SH-SY5Y (cell line): ENCODE measurements around the gene OBSCN.

Source experiments
- GATA2 ChIP-seq: IDR thresholded peaks from 2 replicates; pipeline ENCODE4 v1.6.1; 2011; ENCODE audit warnings: mild to moderate bottlenecking, low read depth, low read length
- GATA3 ChIP-seq: IDR thresholded peaks from 2 replicates; pipeline ENCODE4 v1.6.1; 2011; ENCODE audit warnings: low read depth, mild to moderate bottlenecking, low read length, moderate library complexity

The OBSCN gene

DNA sequence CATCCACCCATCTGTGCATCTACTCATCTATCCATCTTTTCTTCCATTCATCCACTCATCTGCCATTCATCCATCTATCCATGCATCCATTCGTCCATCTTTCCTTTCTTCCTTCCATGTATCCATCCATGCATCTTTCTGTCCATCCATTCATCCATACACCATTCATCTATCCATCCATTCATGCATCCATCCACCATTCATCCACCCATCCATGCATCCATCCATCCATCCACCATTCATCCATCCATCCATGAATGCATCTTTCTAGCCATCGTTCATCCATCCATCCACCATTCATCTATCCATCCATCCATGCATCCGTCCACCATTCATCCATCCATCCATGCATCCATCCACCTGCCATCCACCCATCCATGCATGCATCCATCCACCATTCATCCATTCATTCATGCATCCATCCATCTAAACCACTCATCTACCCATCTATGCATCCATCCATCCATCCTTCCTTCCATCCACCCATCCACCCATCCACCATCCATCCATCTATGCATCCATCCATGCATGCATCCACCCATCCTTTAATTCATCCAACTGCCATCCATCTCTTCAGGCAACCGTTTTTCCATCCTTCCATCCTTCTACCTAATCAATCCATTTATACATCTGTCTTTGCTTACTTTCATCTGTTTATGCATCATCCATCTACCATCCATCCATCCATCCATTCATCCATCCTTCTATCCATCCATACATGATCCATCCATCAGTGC, 111.7 kb downstream of the OBSCN start:
- no peak for TF ChIP-seq GATA2
- no peak for TF ChIP-seq GATA3

DNA sequence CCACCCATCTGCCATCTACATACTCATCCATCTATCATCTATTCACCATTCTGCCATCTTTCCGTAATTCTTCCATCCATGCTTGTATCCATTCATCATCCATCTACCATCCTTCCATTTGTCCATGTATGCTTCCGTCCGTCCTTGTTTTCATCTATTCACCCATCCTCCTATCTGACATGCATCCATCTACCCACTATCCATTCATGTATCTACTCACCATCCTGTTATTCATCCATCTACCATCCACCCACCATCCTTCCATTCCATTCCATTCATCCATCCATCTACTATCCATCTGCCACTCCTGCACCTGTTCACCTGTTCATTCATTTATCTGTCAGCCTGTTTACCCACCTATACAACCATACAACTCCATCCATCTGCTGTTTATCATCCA, 112.5 kb downstream of the OBSCN start:
- TF ChIP-seq GATA2, result no peak
- no peak for TF ChIP-seq GATA3

DNA sequence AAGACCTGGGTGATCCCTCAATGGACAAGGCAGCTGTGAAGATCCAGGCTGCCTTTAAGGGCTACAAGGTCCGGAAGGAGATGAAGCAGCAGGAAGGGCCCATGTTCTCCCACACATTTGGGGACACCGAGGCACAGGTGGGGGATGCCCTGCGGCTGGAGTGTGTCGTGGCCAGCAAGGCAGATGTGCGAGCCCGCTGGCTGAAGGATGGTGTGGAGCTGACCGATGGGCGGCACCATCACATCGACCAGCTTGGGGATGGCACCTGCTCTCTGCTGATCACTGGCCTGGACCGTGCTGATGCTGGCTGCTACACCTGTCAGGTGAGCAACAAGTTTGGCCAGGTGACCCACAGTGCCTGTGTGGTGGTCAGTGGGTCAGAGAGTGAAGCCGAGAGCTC, 113.6 kb downstream of the OBSCN start:
- no peak for TF ChIP-seq GATA2
- no peak for TF ChIP-seq GATA3

DNA sequence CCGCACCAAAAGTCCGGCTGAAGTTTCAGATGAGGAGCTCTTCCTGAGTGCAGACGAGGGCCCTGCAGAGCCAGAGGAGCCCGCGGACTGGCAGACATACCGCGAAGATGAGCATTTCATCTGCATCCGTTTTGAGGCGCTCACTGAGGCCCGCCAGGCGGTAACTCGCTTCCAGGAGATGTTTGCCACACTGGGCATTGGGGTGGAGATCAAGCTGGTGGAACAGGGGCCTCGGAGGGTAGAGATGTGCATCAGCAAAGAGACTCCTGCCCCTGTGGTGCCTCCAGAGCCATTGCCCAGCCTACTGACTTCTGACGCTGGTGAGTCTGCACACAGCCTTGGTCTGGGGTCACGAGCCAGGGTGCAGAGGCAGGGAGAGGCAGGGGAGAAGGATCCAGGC, 114.1 kb downstream of the OBSCN start:
- TF ChIP-seq GATA3 (no peak), GATA2 (no peak)

DNA sequence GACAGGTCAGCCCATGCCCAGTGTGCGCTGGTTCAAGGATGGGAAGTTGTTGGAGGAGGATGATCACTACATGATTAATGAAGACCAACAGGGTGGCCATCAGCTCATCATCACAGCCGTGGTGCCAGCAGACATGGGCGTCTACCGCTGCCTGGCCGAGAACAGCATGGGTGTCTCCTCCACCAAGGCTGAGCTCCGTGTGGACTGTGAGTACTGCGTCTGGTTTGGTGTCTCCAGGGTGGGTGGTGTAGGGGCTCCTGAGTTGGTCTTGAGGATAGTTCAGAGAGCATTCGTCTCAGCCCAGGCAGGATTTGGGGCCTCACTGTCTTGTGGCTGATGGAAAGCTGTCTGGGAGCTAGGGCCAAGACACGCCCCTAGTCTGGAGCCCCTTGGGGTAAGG, 115.6 kb downstream of the OBSCN start:
- TF ChIP-seq GATA3, result no peak
- TF ChIP-seq GATA2, result no peak

DNA sequence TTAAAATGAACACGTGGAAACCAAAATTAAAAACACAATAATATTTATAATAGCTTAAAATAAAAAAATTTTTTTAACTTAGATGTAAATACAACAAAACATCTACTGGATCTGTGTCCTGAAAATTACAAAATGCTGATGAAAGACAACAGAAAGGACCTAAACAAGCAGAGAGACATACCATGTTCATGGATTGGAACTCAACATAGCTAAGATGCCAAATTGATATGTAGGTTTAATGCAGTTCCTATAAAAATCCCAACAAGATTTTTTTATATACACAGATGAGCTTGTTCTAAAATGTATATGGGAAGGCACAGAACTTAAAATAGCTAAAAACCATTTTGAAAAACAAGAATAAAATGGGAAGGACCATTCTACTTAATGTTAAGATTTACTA, 117.4 kb downstream of the OBSCN start:
- TF ChIP-seq GATA3 (no peak), GATA2 (no peak)

DNA sequence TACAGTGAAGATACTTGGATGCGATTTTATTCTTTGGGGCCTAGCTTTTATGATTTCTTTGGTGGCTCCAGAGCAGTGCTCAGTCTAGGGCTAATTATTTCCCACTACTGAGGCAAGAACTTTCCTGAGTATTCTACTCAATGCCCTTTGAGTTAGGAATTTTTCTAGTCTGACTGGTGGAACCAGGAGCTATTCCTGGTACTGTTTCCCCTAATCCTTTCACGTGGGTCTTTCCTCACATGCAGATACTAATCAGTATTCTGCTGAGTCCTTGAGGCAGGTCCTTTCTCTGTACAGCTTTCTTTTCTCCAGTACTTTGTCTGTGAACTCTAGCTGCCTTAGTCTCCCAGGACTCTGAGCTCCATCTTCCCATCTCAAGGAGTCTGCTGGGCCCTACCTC, 122.0 kb downstream of the OBSCN start:
- no peak for TF ChIP-seq GATA3
- TF ChIP-seq GATA2, result no peak

DNA sequence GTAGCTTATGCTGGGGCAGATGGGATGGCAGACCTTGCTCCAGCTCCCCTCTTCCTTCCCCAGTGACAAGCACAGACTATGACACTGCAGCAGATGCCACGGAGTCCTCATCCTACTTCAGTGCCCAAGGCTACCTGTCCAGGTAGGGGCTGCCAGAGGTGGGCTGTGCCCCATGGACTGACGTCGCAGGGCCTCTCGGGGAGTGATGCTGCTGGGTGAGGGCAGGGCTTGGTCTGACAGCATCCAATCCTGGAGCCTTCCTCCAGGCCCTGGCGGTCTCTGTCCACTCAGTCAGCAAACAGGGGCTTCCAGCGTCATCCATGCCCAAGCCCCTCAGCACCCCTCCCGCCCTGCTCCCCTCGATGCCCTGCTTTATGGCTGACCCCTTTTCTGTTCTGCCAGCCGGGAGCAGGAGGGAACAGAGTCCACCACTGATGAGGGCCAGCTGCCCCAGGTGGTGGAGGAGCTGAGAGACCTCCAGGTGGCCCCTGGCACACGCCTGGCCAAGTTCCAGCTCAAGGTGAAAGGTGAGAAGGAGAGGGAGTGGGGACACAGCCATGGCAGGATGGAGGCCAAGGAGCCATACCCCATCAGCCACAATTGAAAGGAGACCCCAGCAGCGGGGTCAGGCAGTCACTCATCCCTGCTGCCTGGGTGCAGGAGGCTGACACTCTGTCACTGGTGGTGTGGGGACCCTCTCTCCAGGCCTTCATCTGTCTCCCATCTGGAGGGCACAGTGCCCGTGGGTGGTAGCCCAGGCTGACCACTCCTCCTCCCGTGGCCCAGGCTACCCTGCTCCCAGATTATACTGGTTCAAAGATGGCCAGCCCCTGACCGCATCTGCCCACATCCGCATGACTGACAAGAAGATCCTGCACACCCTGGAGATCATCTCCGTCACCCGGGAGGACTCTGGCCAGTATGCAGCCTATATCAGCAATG, 125.2 kb downstream of the OBSCN start:
- TF ChIP-seq GATA2 (no peak), GATA3 (no peak)

DNA sequence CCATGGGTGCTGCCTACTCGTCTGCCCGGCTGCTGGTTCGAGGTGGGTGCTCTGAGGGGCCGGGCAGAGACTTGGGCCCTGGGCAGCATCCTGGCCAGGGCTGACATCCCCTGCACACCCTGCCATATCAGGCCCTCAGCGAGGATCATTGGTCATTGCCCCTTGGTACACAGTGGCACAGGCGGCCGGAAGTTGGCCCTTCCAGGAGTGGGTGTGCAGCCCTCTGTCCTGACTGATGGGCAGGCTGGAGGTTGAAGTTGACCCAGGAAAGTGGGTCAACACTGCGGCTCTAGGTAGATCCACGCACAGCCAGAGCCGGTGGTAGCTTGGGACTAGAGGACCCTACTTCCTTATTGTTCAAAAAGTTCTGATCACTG, 125.9 kb downstream of the OBSCN start:
- no peak for TF ChIP-seq GATA3
- no peak for TF ChIP-seq GATA2

DNA sequence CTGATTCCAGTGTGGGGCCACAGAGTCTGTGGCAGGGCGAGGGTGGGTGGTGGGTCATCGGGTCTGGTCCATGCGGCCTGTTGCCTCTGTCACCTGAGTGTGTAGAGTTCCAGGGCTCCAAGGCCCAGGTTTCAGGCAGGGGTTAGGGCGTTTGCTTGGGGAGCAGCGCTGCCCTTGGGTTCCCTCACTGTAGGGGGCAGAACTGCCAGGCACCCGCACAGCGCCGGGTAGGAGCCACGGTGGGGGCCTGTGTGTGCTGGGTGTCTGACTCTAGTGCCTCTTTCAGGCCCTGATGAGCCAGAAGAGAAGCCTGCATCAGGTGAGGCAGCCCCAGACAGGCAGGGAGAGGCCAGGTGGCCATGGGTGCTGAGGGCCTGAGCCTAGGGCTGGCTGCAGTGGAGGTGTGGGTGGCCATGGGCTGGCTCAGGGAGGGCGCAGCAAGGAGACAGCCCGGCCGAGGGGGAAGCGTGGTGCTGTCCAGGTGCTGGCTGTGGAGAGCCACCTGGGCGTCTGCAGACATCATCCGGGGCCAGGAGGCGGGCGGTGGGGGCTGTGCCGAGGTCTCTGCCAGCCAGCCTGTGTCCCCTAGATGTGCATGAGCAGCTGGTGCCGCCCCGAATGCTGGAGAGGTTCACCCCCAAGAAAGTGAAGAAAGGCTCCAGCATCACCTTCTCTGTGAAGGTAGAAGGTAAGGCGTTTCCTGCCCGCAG, 126.5 kb downstream of the OBSCN start:
- TF ChIP-seq GATA3, result no peak
- no peak for TF ChIP-seq GATA2

DNA sequence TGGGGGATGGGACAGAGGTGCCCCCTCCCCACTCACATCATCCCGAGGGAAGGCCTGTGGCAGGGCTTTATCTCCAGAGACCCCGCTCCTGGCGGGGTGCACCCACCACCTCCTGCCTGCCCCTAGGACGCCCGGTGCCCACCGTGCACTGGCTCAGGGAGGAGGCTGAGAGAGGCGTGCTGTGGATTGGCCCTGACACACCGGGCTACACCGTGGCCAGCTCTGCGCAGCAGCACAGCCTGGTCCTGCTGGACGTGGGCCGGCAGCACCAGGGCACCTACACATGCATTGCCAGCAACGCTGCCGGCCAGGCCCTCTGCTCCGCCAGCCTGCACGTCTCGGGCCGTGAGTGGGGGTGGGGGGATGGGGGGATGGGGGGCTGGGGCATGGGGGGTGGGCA, 127.1 kb downstream of the OBSCN start:
- TF ChIP-seq GATA3 (no peak), GATA2 (no peak)

DNA sequence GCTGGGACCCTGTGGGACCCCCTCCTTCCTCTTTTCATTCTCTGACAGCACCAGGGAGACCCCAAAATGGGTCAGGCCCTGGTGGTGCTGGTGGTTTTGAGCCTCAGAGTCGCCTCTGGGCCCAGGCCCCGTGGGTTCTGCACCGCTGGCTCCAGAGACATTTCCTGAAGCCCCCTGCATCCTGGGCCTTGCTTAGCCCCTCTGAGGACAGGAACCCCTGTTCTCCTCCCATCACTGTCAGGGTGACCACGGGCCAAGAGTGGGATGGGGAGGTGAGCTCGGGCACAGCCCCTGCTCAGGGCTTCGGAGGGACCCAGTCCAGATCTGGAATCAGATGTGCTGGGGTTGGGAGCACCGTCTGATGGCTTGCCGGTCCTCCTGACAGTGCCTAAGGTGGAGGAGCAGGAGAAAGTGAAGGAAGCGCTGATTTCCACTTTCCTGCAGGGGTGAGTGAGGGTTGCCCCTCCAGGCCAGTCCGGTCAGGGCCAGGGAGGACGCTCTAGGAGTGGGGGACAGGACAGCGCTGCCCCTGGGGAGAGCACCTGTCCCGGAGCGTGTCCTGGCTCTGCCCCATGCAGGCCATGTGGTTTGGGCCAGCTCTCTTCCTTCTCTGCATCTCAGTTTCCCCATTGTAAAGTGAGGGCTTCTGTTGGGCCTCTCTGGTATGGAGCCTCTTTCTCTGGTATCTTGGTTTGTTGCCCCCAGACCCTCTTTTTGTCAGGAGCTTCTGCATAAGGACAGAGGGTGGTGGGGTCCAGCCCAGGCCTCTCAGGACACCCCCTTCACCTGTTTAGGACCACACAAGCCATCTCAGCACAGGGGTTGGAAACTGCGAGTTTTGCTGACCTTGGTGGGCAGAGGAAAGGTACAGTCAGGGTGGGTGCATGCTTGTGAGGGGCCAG, 127.8 kb downstream of the OBSCN start:
- TF ChIP-seq GATA3 (no peak), GATA2 (no peak)

DNA sequence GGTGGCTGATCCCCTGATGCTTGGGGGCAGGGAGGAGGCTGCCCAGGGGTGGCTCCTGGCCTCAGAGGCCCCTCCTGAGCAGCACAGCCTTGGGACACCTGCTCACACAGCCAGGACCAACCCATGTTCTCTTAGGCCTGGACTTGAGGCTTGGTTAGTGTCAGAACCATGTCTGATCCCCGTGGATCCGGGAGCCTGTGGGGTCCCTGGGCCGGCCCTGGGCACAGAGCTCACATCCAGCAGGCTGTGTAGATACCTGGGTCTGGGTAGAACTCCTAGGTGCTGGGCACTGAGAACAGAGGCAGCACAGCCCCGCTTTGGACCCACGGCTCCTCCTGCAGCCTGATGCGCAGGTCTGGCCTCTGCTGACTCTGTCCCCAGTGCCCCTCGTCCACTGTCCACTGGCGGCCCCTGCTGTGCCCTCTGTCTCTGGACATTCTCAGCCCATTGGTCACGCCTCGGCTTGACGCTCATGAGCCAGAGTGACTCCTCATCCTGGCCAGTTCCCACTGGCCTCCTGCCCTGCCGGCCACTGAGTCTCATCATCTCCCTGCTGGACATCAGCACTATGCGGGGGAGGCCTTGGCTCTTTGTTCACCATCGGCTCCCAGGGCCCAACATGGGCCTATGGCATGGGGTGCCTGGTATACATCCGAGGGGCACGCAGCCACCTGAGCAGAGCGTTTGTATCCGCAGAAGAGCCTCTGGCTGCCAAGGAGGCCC, 128.6 kb downstream of the OBSCN start:
- TF ChIP-seq GATA3 (no peak), GATA2 (no peak)
